ENCODE measurements around the gene MRPS5.

Gene MRPS5

GRCh38 chr2:95077861-95078603 is 43.6 kb downstream of the MRPS5 start:
- H3K4me3 ChIP-seq (ENCODE audit: control insufficient read depth, low read depth, low read length), result no peak overlapping the region
- DNase-seq (ENCODE audit: low read depth), result no peak
- TF ChIP-seq CTCF (conservative IDR thresholded peaks at IDR 0.05; ENCODE audit: control insufficient read depth, insufficient read depth, low read depth, low read length), result no peak

GRCh38 chr2:95077530-95077825 is 44.1 kb downstream of the MRPS5 start:
- H3K4me3 ChIP-seq (ENCODE audit: control insufficient read depth, low read depth, low read length), result no peak overlapping the region
- TF ChIP-seq CTCF (conservative IDR thresholded peaks at IDR 0.05; ENCODE audit: control insufficient read depth, insufficient read depth, low read depth, low read length), result no peak
- no peak for DNase-seq (ENCODE audit: low read depth)

GRCh38 chr2:95076705-95077529 is 44.7 kb downstream of the MRPS5 start:
- peak overlapping the region; percentile 36 for H3K4me3 ChIP-seq (ENCODE audit: control insufficient read depth, low read depth, low read length)
- peak; percentile 43 for DNase-seq (ENCODE audit: low read depth)
- TF ChIP-seq CTCF (conservative IDR thresholded peaks at IDR 0.05; ENCODE audit: control insufficient read depth, insufficient read depth, low read depth, low read length), result peak; percentile 67

- no peak for TF ChIP-seq CTCF (conservative IDR thresholded peaks at IDR 0.05; ENCODE audit: control insufficient read depth, insufficient read depth, low read depth, low read length)
Measured at GRCh38 chr2:95075440-95076132, 46.0 kb downstream of the MRPS5 start.

GRCh38 chr2:95074663-95075439 is 46.8 kb downstream of the MRPS5 start:
- TF ChIP-seq CTCF (conservative IDR thresholded peaks at IDR 0.05; ENCODE audit: control insufficient read depth, insufficient read depth, low read depth, low read length), result no peak
- H3K4me3 ChIP-seq (ENCODE audit: control insufficient read depth, low read depth, low read length), result no peak overlapping the region
- DNase-seq (ENCODE audit: low read depth), result no peak

More at GRCh38 chr2:95075440-95076132, 46.0 kb downstream of the MRPS5 start:
- no peak for DNase-seq (ENCODE audit: low read depth)
- H3K4me3 ChIP-seq (ENCODE audit: control insufficient read depth, low read depth, low read length), result no peak overlapping the region

All from fibroblast of mammary gland (primary cell).